HEK293T (cell line): ENCODE measurements around the gene SMIM24.
A peak's percentile ranks its signal among the peaks of the same experiment; 100 is the strongest.

Experiments
- ARNT ChIP-seq: fragments of 450-650 bp; IDR thresholded peaks from 2 replicates; pipeline ENCODE4 v1.6.1; 2017; ENCODE audit warnings: mild to moderate bottlenecking
- FOXA1 ChIP-seq: fragments of 450-650 bp; IDR thresholded peaks from 2 replicates; pipeline ENCODE4 v1.6.1; 2016; ENCODE audit warnings: mild to moderate bottlenecking
- SP1 ChIP-seq: fragments of 450-650 bp; IDR thresholded peaks from 2 replicates; pipeline ENCODE4 v1.6.1; 2017
- TARDBP ChIP-seq: fragments of 450-650 bp; IDR thresholded peaks from 2 replicates; pipeline ENCODE4 v1.6.1; 2016

DNA sequence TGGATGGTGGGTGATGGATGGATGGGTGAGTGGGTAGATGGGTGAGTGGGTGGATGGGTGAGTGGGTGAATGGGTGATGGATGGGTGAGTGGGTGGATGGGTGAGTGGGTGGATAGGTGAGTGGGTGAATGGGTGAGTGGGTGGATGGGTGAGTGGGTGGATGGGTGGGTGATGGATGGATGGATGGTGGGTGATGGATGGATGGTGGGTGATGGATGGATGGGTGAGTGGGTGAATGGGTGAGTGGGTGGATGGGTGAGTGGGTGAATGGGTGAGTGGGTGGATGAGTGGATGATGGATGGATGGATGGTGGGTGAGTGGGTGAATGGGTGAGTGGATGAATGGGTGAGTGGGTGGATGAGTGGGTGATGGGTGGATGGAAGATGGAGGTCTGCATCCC, 2.8 kb downstream of the SMIM24 start:
- TF ChIP-seq TARDBP = peak; percentile 95
- TF ChIP-seq FOXA1 = no peak
- no peak for TF ChIP-seq ARNT
- TF ChIP-seq SP1 = no peak
